Measurements from ENCODE around the gene CDK14.

Gene CDK14

DNA sequence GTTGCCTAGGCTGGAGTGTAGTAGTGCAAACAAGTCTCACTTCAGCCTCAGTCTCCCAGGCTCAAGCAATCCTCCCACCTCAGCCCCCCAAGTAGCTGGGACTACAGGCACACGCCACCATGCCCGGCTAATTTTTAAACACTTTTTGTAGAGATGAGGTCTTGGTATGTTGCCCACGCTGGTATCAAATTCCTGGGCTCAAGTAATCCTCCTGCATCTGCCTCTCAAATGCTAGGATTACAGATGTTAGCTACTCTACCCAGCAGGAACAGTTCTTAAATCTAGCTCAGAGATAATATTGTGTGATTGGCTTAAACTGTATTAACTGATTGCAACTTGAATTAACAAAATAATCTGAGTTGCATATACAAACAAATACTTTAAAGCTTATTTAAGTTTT, 82.9 kb downstream of the CDK14 start:
- DNase-seq (ENCODE audit: low read depth in 3 of 3) = no peak

DNA sequence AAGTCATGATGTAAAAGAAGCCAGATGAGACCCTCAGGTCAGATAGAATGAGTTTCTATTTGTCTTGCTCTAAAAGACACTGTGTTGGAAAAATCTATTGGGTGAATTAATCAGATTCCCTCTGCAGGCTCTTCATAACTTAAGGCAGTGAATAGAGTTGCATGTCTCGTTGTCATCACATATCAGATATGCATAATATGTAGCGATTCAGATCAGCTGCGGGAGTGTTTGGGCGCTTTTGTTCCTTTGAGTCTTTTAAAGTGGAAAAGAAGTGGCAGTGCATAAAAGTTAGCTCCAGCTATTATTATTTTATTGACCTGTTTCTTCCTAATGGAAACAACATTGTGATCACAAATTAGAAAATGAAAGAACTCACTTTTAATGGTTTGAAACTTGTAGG, 84.4 kb downstream of the CDK14 start:
- DNase-seq (ENCODE audit: low read depth in 3 of 3) = no peak

DNA sequence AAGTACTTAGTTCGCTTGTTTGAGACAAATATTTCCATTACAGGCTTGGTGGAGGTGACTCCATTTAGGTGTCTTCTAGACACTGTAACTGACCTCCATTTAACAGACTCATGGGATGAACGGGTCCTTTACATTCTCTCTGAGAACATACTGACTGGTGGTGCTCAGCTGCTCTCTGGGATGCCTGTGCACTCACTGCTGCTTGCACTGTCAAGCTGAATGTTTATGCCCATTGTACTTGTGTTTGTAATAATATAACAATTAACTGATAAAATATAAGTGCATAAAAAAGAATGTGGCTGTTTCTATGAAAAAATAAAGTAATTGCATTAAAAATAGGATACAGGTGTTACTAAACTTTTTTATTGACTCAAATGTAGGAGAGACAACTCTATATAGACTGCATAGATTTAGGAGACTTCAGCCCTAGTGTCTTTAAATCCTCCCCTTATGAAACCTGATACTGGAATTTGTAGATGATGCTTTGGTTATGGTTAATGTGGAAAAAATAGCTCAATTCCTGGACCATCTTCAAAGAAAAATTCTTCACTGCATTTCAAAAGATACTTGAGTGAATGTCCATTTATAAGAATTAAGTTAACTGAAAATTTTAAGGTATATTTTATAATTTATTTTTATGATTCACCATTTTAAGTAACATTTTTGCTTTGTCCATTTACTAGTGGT, 85.4 kb downstream of the CDK14 start:
- no peak for DNase-seq (ENCODE audit: low read depth in 3 of 3)

DNA sequence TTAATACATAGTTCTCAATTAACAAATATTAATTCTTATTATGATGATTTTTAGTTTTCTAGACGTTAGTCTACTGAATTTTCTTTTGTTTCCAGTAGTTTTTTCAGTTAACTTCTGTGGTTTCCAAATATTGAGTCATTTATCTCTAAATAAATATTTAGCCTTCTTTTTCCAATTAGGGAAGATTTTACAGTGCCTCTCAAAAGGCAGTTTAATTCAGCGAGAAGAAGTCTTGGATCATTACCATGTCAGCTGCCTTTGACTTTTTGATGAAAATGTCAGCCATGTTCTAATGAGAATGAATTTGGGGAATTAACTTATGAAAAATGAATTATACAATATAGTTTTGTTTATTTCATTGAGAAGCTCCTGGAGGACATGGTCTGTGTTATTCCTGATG, 90.0 kb downstream of the CDK14 start:
- no peak for DNase-seq (ENCODE audit: low read depth in 3 of 3)

DNA sequence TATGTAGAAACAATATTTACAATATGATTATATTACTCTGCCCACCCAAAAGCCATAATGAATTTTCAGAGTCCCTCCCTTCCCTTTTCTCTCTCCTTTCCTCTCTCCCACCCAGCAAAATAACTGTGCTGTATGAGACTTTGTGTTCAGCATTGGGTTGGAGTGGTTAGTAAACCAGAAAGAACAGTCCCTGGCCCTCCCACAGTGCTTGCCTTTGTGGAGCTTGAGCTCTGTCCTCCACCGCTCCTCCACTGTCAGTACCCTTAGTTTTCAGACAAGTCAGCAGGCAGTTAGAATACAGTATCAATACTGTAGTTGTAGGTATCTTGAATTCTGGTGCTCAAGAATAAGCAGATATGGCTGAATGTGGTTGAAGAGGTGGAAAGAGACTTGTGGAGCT, 92.7 kb downstream of the CDK14 start:
- no peak for DNase-seq (ENCODE audit: low read depth in 3 of 3)

DNA sequence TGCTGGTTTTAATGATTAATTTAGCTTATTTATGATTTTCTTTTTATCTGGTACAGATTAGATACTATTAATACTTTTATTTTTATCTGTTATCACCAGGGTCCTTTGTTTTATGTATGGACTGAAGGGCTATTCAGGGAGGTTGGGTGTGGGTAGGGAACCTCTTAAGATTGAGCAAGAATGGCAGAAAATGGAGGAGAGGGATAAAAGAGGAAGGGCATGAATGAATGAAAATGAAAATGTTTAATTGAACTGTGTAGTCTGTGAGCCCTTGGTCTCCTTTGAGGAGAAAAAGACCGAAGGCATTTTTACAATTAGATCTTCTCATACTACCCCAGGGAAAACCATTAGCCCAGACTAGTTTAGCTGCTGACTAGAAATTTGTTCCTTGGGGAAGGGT, 93.1 kb downstream of the CDK14 start:
- no peak for DNase-seq (ENCODE audit: low read depth in 3 of 3)

DNA sequence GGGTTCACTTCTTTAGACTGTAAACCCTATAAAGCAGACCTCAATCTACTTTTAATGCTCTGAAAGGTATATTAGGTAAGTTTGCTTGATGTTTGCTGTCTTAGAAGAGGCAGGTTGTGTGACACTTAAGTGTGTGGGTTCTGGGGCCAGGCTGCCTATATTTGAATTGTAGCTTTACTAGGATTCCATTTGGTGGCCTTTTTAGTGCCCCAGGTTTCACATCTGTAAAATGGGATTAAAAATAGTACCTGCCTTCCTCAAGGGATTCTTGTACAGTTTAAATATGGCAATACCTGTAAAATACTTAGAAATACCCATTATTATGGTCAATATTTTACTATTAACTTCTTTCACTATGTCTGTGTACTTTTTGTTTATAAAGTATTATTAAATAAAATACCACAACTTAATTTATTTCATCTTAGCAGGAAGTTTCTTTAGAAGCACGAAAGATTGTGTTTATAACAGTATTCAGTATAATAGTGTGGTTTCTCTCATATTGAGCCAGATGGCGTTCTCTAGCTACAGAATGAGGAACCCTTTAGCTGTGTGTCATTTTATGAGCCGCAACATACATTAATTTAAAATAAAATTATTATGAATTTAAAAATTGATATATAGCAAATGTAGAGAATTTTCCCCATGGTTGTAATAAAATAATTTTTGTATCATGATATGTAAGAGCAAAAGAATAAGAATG, 94.2 kb downstream of the CDK14 start:
- DNase-seq (ENCODE audit: low read depth in 3 of 3) = no peak

DNA sequence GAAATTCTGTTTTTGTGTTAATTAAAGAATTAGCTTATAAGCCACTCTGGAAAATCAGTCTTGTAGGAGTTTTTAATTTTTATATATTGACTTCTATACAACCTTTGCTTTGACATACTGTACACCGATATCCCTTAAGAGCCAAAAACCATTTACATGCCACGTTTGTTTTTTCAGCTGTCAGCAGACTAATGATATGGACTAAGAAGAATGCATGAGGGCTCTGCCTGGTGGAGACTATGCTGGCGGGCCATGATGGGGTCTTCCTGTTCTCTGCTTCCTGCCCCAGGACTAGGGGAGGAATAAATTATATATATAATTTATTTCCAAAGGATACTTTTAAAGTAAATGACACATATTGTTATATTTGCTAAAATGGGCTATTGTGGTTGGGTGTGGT, 96.3 kb downstream of the CDK14 start:
- DNase-seq (ENCODE audit: low read depth in 3 of 3) = no peak

DNA sequence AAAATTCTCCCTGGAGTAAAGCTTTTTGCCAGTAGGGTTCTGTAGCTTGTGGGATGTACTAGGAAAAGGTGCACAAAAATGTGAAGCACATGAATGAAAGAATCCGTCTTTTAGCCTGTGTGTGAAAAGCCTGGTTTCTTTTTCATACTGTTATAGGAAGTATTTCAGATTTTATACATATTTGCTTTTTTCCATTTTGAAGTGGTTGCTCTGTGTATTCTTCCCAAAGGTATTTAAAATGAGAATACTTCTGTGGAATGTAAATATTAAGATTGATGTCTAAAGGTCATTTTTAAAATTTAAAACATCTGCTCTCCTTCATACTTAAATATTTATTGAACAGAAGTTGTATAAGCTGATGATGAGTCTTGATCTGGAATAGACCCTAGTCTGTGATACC, 96.8 kb downstream of the CDK14 start:
- no peak for DNase-seq (ENCODE audit: low read depth in 3 of 3)

DNA sequence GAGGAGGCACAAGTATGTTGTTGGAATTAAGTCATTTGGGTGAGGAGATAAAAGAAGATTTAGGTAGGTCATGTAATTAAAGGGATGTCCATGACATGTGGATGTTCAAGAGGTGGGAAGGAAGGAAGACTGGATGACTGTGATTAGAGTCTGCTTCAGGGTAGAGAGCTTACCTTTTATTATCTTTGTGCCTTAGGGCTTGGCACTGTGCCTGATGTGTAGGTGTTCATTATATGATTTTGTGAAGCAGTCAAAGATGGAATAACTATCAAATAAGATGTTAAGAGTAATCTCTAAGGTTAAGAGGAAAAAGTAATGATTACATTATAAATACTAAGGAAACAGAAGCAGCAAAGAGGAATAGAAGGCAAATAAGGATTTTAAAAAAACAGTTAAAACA, 97.8 kb downstream of the CDK14 start:
- no peak for DNase-seq (ENCODE audit: low read depth in 3 of 3)

DNA sequence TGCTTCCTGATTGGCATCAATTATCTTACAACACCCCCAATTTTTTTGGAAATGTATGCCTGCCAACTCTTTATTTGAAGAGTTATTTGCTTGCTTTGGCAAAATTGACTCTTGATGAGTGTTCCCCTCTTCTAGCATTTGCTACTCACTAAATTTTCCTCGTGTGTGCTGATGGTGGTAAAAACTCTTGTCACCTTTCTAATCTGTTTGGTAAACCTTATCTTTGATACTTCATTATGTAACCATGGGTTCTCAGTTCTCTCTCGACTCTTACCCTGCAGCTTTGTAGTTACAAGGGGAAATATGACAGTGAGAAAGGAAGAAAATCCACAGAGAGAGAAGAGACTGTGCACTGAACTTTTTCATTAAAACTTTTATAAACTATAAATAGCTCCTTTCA, 102.5 kb downstream of the CDK14 start:
- DNase-seq (ENCODE audit: low read depth in 3 of 3) = no peak

DNA sequence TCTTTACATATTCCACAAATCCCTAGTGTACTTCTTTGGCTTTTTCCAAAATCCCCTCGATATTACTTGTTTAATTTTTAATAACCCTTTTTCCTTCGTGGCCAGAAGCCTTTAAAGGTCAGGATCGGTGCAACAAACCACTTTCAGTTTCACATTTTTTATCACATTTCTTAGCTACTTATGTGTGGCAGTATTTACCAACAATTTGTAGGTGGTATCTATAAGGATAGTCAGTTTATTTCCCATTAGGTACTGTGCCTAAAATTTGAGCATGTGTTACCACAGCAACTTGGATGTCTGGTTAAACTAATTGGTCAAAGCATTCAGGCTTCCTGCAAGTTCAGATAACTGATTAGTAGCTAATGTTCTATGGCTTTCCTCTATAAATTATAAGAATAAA, 104.9 kb downstream of the CDK14 start:
- no peak for DNase-seq (ENCODE audit: low read depth in 3 of 3)

DNA sequence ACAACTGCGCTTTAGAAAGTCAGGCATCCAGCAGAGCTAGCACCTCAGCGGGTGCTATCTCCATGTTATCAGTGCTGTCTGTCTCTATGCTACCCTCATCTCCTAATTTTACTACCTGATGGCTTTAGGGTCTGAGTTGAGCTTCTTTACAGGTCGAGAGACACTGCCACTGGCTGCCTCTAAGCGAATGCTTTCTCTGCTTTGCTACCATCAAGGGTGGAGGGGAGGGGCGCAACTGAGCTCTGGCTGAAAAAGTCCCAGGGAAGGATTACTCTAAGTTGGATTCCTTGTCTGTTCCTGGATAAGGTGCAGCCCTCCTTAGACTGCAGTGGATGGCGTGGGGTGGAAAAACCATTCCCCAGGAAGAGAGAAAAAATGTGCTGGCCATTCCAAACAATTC, 105.7 kb downstream of the CDK14 start:
- DNase-seq (ENCODE audit: low read depth in 3 of 3) = no peak

DNA sequence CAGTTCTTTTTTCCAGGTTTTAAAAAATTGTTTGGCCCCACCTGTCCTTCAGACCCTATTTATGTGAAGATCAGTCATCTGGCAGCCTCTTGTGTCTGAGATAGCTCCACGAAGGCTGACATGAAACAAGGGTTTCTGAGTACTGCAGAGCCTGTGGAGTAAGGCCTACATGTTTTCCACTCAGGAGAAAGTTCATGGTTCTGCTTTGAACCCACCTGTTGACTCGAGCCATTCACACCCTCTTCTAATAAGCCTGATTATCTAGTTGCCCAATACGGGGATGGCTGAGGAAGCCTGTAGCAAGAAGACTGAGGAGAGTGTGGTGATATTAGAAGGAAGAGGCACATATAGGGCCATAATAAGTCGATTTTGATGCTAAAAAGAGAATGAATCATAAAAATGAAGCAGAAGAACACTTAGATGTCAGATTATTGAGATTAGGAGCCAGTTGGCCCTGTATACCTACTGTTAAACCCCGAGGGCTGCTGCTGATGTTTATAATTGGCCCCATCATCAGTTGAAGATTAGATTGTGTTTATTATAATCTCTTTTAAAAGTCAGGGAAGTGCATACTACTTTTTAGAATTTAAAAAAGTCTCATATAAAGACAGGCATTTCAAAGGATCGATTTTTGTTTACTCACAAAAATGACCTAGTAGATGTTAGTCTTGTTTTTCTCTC, 109.4 kb downstream of the CDK14 start:
- no peak for DNase-seq (ENCODE audit: low read depth in 3 of 3)

DNA sequence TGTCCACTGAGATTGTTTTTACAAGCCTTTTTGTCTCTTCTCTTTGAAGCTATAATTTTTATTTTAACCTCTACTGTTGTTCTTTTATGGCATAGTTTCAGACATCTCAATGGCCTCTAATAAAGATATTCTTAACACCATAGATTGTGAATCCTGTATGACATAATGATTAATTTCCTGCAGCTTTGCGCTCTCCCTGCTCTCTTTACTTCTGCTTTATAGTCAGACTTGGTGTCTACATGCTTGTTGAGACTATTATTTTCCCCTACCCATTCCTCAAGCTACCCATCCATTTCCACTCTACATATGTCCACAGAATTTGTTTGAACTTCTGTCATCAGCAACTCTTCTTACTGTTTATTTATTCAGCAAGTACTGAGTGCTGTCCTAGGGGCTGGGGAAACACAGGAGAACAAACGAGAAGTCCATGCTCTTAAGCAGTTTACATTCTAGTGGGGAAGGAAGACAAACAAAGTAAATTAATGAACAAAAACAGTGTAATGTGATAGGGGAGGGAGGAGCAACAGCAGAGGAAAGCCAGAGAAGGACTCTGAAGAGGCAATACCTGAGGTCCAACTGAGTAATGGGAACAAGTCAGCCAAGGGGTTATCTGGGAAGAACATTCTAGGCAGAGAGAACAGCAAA, 110.1 kb downstream of the CDK14 start:
- no peak for DNase-seq (ENCODE audit: low read depth in 3 of 3)

DNA sequence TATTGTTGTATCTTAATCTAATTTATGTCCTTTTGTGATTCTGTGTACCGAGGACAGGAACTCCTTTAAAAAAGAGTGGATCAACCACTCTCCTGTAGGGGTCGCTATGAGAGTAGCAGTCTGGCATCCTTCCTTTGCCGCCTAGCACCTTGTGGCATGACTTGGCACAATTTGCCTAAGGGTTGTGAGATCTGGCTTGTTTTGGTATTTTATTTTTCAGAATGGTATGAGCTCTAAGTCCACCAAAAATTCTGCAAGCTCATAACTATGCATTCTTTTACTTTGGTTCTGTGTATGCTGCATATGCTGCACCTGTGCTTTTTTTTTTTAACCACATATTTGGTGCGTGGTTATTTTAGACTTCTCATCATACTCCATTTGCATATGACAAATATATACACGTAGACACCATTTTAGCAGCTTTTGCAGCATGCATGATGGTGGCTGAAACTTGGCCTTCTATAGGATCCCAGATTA, 112.8 kb downstream of the CDK14 start:
- DNase-seq (ENCODE audit: low read depth in 3 of 3) = no peak

DNA sequence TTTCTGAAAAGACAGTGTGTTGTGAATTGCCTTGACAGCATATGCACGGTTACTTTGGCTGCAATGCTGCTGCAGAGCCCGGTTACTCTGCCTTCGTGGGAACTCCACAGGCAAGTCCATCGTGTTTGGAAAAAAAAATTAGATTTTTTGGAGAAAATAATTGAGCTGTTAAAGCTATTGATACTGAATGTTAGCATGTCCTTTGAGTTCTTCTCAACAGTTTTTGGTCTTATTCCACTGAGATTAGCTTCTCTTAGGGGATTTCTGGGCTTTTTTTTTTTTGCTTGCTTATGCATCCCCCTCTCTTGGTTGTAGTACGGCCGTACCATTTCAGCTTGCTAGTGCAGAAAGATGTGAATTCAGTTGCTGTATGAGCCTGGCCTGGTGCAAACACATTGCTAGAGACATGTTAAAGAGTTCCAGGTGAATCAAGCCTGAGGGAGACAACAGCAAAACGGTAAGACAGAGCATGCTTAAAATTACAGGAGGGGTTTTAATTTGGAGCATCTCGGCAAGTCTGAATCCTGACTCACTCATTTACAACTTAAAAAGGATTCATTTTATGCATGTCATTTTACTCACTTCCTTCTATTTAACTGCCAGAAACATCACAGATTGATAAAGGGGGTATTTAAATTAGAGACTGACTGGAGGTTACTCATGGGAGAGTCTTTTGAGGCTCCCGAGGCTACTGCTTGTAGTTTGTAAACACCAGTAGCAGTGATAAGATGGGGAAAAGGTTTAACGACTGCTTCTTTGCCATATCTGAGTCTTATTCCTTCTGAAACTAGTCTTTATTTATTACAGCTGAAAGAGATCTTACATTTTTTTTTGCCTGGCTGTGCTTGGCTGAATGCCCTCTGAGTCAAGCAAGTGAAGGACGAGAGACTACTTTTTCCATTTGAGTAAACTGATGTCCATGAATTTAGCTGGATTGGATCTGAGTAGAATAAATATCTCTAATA, 113.7 kb downstream of the CDK14 start:
- no peak for DNase-seq (ENCODE audit: low read depth in 3 of 3)

DNA sequence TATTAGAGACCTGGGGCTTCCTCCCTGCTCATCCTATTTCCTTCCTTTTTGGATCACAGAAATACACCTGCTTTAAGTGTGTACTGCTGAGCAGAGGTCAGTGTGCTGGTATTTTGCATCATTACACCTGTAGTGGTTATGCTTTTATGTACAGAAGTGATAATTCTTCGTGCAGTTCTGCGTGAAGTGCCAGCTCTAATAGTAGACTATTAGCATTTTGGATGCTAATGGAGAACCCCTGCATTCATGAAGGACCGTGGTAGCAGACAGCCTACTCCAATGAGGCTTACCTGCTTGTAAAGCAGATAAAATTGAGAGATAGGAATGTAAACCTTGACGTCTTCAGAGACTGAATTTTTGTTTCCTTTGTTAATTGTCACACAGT, 114.3 kb downstream of the CDK14 start:
- DNase-seq (ENCODE audit: low read depth in 3 of 3) = no peak

DNA sequence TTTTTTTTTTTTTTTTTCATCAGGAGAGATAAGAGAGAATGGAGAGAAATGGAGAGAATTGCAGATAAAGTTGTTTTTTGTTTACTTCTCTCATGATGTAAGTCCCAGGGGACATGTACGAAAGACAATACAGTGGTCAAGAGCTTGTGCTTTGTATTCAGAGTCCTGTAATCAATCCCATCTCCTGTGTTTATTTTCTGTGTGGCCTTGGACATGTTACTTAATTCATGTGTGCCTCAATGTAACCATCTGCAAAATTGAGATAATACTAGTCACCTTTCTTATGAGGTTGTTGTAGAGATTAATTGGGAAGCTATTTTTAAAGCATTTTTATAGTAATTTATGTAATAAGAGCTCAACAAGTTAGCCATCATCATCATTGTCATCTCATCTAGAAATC, 117.5 kb downstream of the CDK14 start:
- DNase-seq (ENCODE audit: low read depth in 3 of 3) = no peak

DNA sequence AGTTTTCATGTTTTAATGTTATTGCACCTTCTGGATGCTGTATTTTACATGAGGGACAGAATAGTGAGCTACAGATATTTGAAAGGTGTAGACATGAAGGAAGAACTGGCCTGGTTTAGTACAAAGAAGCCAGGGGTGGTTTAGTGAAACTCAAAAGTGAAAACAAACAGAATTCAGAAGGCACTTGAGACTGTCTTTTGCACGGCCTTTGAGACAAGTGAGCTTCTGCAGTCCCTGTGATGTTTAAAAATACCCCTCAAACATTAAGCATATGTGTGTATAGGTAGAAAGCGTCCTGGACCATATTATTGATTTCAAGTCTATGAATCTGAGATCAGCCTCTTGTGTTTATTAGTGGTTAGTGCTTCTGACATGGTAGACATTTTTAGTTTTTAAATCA, 118.9 kb downstream of the CDK14 start:
- no peak for DNase-seq (ENCODE audit: low read depth in 3 of 3)

DNA sequence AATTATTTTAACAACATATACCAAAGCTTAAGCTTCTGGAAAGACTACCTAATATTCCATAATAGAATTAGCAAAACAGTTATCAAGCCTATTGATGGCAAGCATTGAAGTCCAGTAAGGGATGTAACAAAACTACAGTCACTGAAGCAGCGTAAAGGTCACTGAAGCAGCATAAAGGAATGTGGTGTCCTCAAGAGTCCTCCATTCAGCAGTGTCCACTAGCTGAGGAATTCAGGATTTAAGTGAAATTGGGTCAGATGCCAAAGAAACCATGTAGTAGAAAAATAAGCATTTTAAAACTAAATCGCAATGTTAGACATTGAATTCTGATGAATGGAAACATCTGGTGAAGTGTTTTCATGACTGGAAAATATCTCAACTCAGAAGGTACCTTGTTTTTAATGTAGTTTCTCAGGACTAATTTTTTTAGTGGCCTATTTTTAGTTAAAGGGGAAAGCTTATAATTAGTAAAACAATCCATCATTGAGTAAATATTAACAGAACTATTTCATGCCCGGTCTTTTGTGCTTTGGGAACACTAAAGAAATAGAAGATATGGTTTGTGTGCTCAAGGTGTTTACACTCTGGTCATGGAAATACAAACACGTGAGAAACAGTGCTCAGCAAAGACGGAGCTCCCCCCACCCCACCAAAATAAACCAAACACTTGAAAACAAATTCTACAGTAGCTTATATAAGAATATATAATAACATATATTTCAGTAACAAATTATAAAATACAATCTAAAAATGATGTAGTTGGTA, 121.4 kb downstream of the CDK14 start:
- DNase-seq (ENCODE audit: low read depth in 3 of 3) = no peak
